MM.1S (cell line): Measurements from ENCODE around the gene NTRK2.

ENCODE experiments used
- DNase-seq: peaks from one replicate; pipeline ENCODE4 v3.0.0-alpha.2; 2015
- H2AFZ ChIP-seq: fragments of 300-600 bp; sonication (generic); 2 replicates; pipeline ENCODE4 v1.6.0; 2016; ENCODE audit warnings: antibody characterized with exemption, low read length
- H3F3A ChIP-seq: fragments of 300-600 bp; sonication (generic); 2 replicates; pipeline ENCODE4 v1.6.1; 2016; ENCODE audit warnings: mild to moderate bottlenecking, antibody characterized with exemption, low read length, moderate library complexity, mixed read lengths; ENCODE audit not compliant: insufficient read depth
- H3K27ac ChIP-seq: fragments of 300-600 bp; sonication (generic); 2 replicates; pipeline ENCODE4 v1.5.1; 2016; ENCODE audit warnings: mild to moderate bottlenecking, low read length
- H3K27me3 ChIP-seq: fragments of 300-600 bp; sonication (generic); replicated peaks from 2 replicates; pipeline ENCODE4 v1.6.0; 2016; ENCODE audit warnings: low read length; ENCODE audit not compliant: insufficient read depth
- H3K36me3 ChIP-seq: fragments of 300-600 bp; sonication (generic); replicated peaks from 2 replicates; pipeline ENCODE4 v1.6.1; 2016; ENCODE audit warnings: mild to moderate bottlenecking, low read length, mixed read lengths; ENCODE audit not compliant: insufficient read depth
- H3K4me1 ChIP-seq: fragments of 300-600 bp; sonication (generic); 2 replicates; pipeline ENCODE4 v1.6.1; 2016; ENCODE audit warnings: low read length, mixed read lengths
- H3K4me2 ChIP-seq: fragments of 300-600 bp; sonication (generic); 2 replicates; pipeline ENCODE4 v1.6.0; 2016; ENCODE audit warnings: low read depth, low read length
- H3K4me3 ChIP-seq: fragments of 300-600 bp; sonication (generic); 2 replicates; pipeline ENCODE4 v1.5.1; 2016; ENCODE audit warnings: low read length, mixed read lengths
- H3K79me2 ChIP-seq: fragments of 300-600 bp; sonication (generic); 2 replicates; pipeline ENCODE4 v1.6.1; 2016; ENCODE audit warnings: mixed run types, low read length, mixed read lengths
- H3K9ac ChIP-seq: fragments of 300-600 bp; sonication (generic); 2 replicates; pipeline ENCODE4 v1.6.1; 2016; ENCODE audit warnings: low read length, mixed read lengths
- H3K9me2 ChIP-seq: fragments of 300-600 bp; sonication (generic); replicated peaks from 2 replicates; pipeline ENCODE4 v1.6.1; 2016; ENCODE audit warnings: mild to moderate bottlenecking, low read length, mixed read lengths; ENCODE audit not compliant: insufficient read depth
- H3K9me3 ChIP-seq: fragments of 300-600 bp; sonication (generic); replicated peaks from 2 replicates; pipeline ENCODE4 v1.6.1; 2016; ENCODE audit warnings: mild to moderate bottlenecking, low read length, mixed read lengths; ENCODE audit not compliant: insufficient read depth
- H4K20me1 ChIP-seq: fragments of 300-600 bp; sonication (generic); 2 replicates; pipeline ENCODE4 v1.6.1; 2016; ENCODE audit warnings: mild to moderate bottlenecking, low read length, moderate library complexity, mixed read lengths; ENCODE audit not compliant: insufficient read depth
- EZH2 ChIP-seq: fragments of 300-600 bp; sonication (generic); optimal IDR thresholded peaks from 2 replicates; pipeline ENCODE3; 2017; ENCODE audit warnings: low read depth, mild to moderate bottlenecking, antibody characterized with exemption, low read length, mixed read lengths
- EZH2phosphoT487 ChIP-seq: fragments of 300-600 bp; sonication (generic); IDR thresholded peaks from 2 replicates; pipeline ENCODE4 v1.6.1; 2018; ENCODE audit warnings: antibody characterized with exemption, low read length
- TF ChIP-seq, protein P1 (sequence below): fragments of 300-600 bp; sonication (generic); IDR thresholded peaks from 2 replicates; pipeline ENCODE4 v1.5.1; 2016; ENCODE audit warnings: antibody characterized with exemption, low read length, mixed read lengths

The NTRK2 gene

DNA sequence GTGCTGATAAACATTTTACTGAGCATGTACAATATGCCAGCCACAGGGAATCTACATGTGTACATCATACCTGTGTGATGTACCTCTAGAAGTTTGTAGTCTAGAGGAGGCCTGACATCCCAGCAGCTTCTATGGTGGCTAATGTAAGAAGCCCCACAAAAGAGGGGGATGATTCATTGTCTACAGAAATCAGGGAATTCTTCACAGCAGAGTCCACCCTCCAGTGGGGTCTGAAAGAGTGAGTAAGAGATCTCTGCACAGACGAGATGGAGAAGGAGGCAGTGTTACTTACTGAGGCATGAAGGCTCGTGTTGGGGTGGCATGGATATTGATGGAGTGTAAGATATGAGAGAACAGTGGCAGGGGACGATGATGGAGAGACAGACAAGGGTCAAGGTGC is 103.0 kb downstream of the NTRK2 start:
- Histone ChIP-seq H3K79me2 (no peaks in the 10 kb centered on the region), H3K4me1 (no peaks in the 10 kb centered on the region), H3K27ac (no peak overlapping the region), H3K4me3 (no peak overlapping the region), H3K9me2 (no peaks in the 10 kb centered on the region), H3K27me3 (no peaks in the 10 kb centered on the region), H4K20me1 (no peaks in the 10 kb centered on the region), H3K4me2 (no peak overlapping the region), H3K36me3 (no peaks in the 10 kb centered on the region), H2AFZ (no peak overlapping the region), H3K9me3 (no peaks in the 10 kb centered on the region), H3F3A (no peaks in the 10 kb centered on the region), H3K9ac (no peak overlapping the region)
- no peak for TF ChIP-seq EZH2phosphoT487
- TF ChIP-seq EZH2, result no peak
- TF ChIP-seq, protein P1, sequence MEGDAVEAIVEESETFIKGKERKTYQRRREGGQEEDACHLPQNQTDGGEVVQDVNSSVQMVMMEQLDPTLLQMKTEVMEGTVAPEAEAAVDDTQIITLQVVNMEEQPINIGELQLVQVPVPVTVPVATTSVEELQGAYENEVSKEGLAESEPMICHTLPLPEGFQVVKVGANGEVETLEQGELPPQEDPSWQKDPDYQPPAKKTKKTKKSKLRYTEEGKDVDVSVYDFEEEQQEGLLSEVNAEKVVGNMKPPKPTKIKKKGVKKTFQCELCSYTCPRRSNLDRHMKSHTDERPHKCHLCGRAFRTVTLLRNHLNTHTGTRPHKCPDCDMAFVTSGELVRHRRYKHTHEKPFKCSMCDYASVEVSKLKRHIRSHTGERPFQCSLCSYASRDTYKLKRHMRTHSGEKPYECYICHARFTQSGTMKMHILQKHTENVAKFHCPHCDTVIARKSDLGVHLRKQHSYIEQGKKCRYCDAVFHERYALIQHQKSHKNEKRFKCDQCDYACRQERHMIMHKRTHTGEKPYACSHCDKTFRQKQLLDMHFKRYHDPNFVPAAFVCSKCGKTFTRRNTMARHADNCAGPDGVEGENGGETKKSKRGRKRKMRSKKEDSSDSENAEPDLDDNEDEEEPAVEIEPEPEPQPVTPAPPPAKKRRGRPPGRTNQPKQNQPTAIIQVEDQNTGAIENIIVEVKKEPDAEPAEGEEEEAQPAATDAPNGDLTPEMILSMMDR, result no peak
- no peak for DNase-seq

DNA sequence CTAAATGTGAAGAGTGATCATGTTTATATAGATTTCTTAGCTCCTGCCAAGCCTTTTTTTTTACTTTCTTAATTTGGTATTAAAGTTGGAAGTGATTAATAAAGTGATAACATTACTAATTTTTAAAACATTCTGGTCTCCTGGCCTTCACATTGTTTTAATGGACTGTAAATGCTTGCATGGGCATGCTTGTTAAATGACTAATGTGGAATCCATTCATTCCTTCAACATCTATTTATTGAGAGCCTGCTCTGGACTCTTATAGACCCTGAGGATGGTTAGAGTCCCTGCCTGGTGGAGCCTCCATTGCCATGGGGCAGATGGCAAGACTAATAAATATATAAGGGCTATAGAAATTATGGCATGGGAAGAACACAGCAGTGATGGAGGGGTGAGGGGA is 103.5 kb downstream of the NTRK2 start:
- Histone ChIP-seq H3K27ac (no peak overlapping the region), H3K79me2 (no peaks in the 10 kb centered on the region), H4K20me1 (no peaks in the 10 kb centered on the region), H3K36me3 (no peaks in the 10 kb centered on the region), H2AFZ (no peak overlapping the region), H3K9me2 (no peaks in the 10 kb centered on the region), H3K4me3 (no peak overlapping the region), H3K9ac (no peak overlapping the region), H3F3A (no peaks in the 10 kb centered on the region), H3K4me1 (no peaks in the 10 kb centered on the region), H3K4me2 (no peak overlapping the region), H3K27me3 (no peaks in the 10 kb centered on the region), H3K9me3 (no peaks in the 10 kb centered on the region)
- TF ChIP-seq EZH2phosphoT487 (no peak), EZH2 (no peak)
- TF ChIP-seq, protein P1, result no peak
- DNase-seq, result no peak

DNA sequence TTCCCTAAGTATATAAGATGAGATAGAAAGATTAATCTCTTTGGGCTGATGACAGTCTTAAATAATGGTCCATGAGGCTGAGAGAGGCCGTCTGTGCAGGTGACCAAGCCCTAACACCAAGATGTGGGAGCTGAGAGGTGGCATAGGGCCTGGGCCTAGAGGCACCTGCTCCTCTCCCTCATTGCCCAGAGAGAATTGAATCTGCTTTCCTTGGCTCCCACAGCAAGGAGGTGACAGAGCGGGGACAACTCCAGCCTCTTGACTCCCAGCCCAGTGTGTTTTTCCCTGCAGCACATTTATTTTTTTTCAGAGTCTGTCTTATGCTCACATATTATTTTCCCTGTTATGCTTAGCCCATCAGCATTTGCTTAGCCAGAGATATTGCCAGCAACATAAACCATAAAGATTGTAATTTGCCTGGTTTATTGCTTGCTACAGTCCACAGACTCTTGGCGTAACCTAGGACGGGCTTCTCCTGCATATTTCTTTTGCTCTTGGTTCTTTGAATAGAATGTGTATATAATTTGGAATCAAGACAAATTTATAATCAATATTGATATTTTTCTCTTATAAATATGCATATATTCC is 105.6 kb downstream of the NTRK2 start:
- no peak for DNase-seq
- TF ChIP-seq, protein P1, result no peak
- TF ChIP-seq EZH2 (no peak), EZH2phosphoT487 (no peak)

More for the DNA sequence above, 105.6 kb downstream of the NTRK2 start:
- H3K36me3 ChIP-seq, result no peaks in the 10 kb centered on the region
- no peak overlapping the region for H2AFZ ChIP-seq
- no peaks in the 10 kb centered on the region for H3K4me1 ChIP-seq
- no peaks in the 10 kb centered on the region for H3K9me3 ChIP-seq
- no peaks in the 10 kb centered on the region for H3K27me3 ChIP-seq
- no peaks in the 10 kb centered on the region for H3F3A ChIP-seq
- H3K9ac ChIP-seq, result no peak overlapping the region
- no peak overlapping the region for H3K4me3 ChIP-seq
- no peaks in the 10 kb centered on the region for H3K79me2 ChIP-seq
- no peak overlapping the region for H3K4me2 ChIP-seq
- no peaks in the 10 kb centered on the region for H4K20me1 ChIP-seq
- H3K27ac ChIP-seq, result no peak overlapping the region
- no peaks in the 10 kb centered on the region for H3K9me2 ChIP-seq
